SK-N-SH (cell line): ENCODE measurements around the gene SREBF2. TPM values are rescaled to one million over a fixed set of nuclear protein-coding genes. Genes with fewer than 3 reads are reported as not detected.

Source experiments
- CTCF ChIA-PET: fragments of 300-600, 350-600 bp; formaldehyde crosslinking; extraction: SDS; loops from one replicate; lab custom pipeline; 2021; lab: Yijun Ruan, JAX
- POLR2A ChIA-PET: fragments of 350-600 bp; sonication (Branson Sonifier 250); formaldehyde crosslinking; extraction: SDS; loops from one replicate; lab custom pipeline; 2020; ENCODE audit warnings: antibody characterized with exemption, inconsistent platforms; lab: Yijun Ruan, JAX
- DNase-seq: peaks from one replicate; pipeline ENCODE4 v3.0.0; 2012
- H2AFZ ChIP-seq: fragments of 200-600 bp; sonication (generic); 2 replicates; pipeline ENCODE4 v1.8.1; 2016; ENCODE audit warnings: antibody characterized with exemption, mild to moderate bottlenecking, low read depth
- H3F3A ChIP-seq: fragments of 200-600 bp; sonication (generic); replicated peaks from 2 replicates; pipeline ENCODE3; 2016; ENCODE audit warnings: antibody characterized with exemption, mild to moderate bottlenecking; ENCODE audit not compliant: insufficient read depth
- H3K27ac ChIP-seq, 2 experiments: fragments of 200-500 bp in 1 of 2; fragments of 200-600 bp in 1 of 2; sonication (Bioruptor generic) in 1 of 2; sonication (generic), shearing (Covaris generic) in 1 of 2; 2 replicates each; pipeline versions ENCODE4 v1.5.1 to v1.6.1; 2014 to 2016; ENCODE audit warnings: low read depth in 2 of 2, inconsistent platforms in 1 of 2, low read length in 1 of 2, mild to moderate bottlenecking in 1 of 2, mixed read lengths in 1 of 2
- H3K27me3 ChIP-seq: fragments of 200-600 bp; sonication (generic), shearing (Covaris generic); 2 replicates; pipeline ENCODE4 v1.6.1; 2016; ENCODE audit warnings: mixed run types; ENCODE audit not compliant: insufficient read depth
- H3K36me3 ChIP-seq, 2 experiments: fragments of 200-500 bp in 1 of 2; fragments of 200-600 bp in 1 of 2; sonication (Bioruptor generic) in 1 of 2; sonication (generic) in 1 of 2; replicated peaks in 1 of 2; 2 replicates each; pipeline versions ENCODE3 to v1.5.1; 2014 to 2016; ENCODE audit warnings: low read length in 1 of 2, mild to moderate bottlenecking in 1 of 2; ENCODE audit not compliant: insufficient read depth in 2 of 2, control insufficient read depth in 1 of 2
- H3K4me1 ChIP-seq, 2 experiments: fragments of 200-500 bp in 1 of 2; fragments of 200-600 bp in 1 of 2; sonication (Bioruptor generic) in 1 of 2; sonication (generic), shearing (Covaris generic) in 1 of 2; 2 replicates each; pipeline versions ENCODE4 v1.5.1 to v1.6.1; 2014 to 2016; ENCODE audit warnings: low read depth in 1 of 2, low read length in 1 of 2, mixed run types in 1 of 2; ENCODE audit not compliant: insufficient read depth in 2 of 2, control insufficient read depth in 1 of 2
- H3K4me2 ChIP-seq: fragments of 200-600 bp; sonication (generic), shearing (Covaris generic); 2 replicates; pipeline ENCODE4 v1.6.1; 2017; ENCODE audit warnings: mixed run types
- H3K4me3 ChIP-seq, 2 experiments: fragments of 200-500 bp in 1 of 2; fragments of 200-600 bp in 1 of 2; sonication (Bioruptor generic) in 1 of 2; sonication (generic), shearing (Covaris generic) in 1 of 2; 2 replicates each; pipeline versions ENCODE4 v1.5.1 to v1.8.1; 2014 to 2016; ENCODE audit warnings: low read depth in 2 of 2, inconsistent platforms in 1 of 2, low read length in 1 of 2, mild to moderate bottlenecking in 1 of 2, mixed read lengths in 1 of 2, moderate library complexity in 1 of 2
- H3K79me2 ChIP-seq: fragments of 200-600 bp; sonication (generic); 2 replicates; pipeline ENCODE4 v1.8.1; 2017; ENCODE audit warnings: mild to moderate bottlenecking; ENCODE audit not compliant: insufficient read depth
- H3K9ac ChIP-seq: fragments of 200-600 bp; sonication (generic); 2 replicates; pipeline ENCODE4 v1.6.1; 2017; ENCODE audit warnings: mixed run types
- H3K9me2 ChIP-seq: fragments of 200-600 bp; sonication (generic); 2 replicates; pipeline ENCODE4 v1.6.1; 2017; ENCODE audit warnings: mixed run types
- H3K9me3 ChIP-seq: fragments of 200-600 bp; sonication (generic); 2 replicates; pipeline ENCODE4 v1.6.1; 2017; ENCODE audit warnings: mixed run types, mild to moderate bottlenecking, moderate library complexity
- H4K20me1 ChIP-seq: fragments of 200-600 bp; sonication (generic); 2 replicates; pipeline ENCODE4 v1.6.1; 2017; ENCODE audit warnings: mild to moderate bottlenecking, mixed run types; ENCODE audit not compliant: insufficient read depth
- ELF1 ChIP-seq: IDR thresholded peaks from 2 replicates; pipeline ENCODE4 v1.4.0; 2012
- EZH2phosphoT487 ChIP-seq: fragments of 200-600 bp; sonication (generic); IDR thresholded peaks from 2 replicates; pipeline ENCODE4 v1.6.1; 2017; ENCODE audit warnings: low read depth, mixed run types, mild to moderate bottlenecking, antibody characterized with exemption, moderate library complexity, borderline replicate concordance
- FOSL2 ChIP-seq: IDR thresholded peaks from 2 replicates; pipeline ENCODE4 v1.4.0; 2012; ENCODE audit warnings: low read depth, mild to moderate bottlenecking, moderate library complexity, borderline replicate concordance
- FOXJ3 ChIP-seq: sonication (generic); formaldehyde crosslinking; IDR thresholded peaks from 2 replicates; pipeline ENCODE4 v1.5.1; 2020; ENCODE audit warnings: mild to moderate bottlenecking, missing genetic modification reagents
- FOXM1 ChIP-seq: IDR thresholded peaks from 2 replicates; pipeline ENCODE4 v1.4.0; 2012; ENCODE audit warnings: low read depth, mild to moderate bottlenecking
- GABPA ChIP-seq: IDR thresholded peaks from 2 replicates; pipeline ENCODE4 v1.4.0; 2012; ENCODE audit warnings: low read depth, mild to moderate bottlenecking
- GATA2 ChIP-seq: sonication (generic); formaldehyde crosslinking; IDR thresholded peaks from 2 replicates; pipeline ENCODE4 v1.5.0; 2020; ENCODE audit warnings: mild to moderate bottlenecking, missing genetic modification reagents
- IRF3 ChIP-seq: fragments of 150-350 bp; IDR thresholded peaks from 2 replicates; pipeline ENCODE4 v1.6.1; 2016; ENCODE audit warnings: mild to moderate bottlenecking, low read depth, low read length
- MEF2A ChIP-seq: IDR thresholded peaks from 2 replicates; pipeline ENCODE4 v1.4.0; 2012; ENCODE audit warnings: low read depth, borderline replicate concordance
- NFIC ChIP-seq: IDR thresholded peaks from 2 replicates; pipeline ENCODE4 v1.4.0; 2012; ENCODE audit warnings: borderline replicate concordance
- PBX3 ChIP-seq: IDR thresholded peaks from 2 replicates; pipeline ENCODE4; 2012
- POLR2AphosphoS5 ChIP-seq: IDR thresholded peaks from 2 replicates; pipeline ENCODE4 v1.6.1; 2012; ENCODE audit warnings: low read depth, low read length
- REST ChIP-seq: IDR thresholded peaks from 2 replicates; pipeline ENCODE4 v1.6.1; 2012; ENCODE audit warnings: mild to moderate bottlenecking, low read depth, low read length, moderate library complexity
- SMC3 ChIP-seq: IDR thresholded peaks from 2 replicates; pipeline ENCODE4 v1.6.1; 2012; ENCODE audit warnings: low read depth, low read length, improper control_type of control experiment
- TCF12 ChIP-seq: IDR thresholded peaks from 2 replicates; pipeline ENCODE4 v1.4.0; 2012
- ZBTB33 ChIP-seq: IDR thresholded peaks from 2 replicates; pipeline ENCODE4 v1.4.0; 2012; ENCODE audit warnings: low read depth, borderline replicate concordance
- WGBS: methylation state at CpG from one replicate; pipeline ENCODE4 v1.1.6; 2017; ENCODE audit warnings: low lambda C conversion rate; 5-methylcytosine and 5-hydroxymethylcytosine counted together
- polyA plus RNA-seq, 3 experiments: library from polyadenylated mRNA; depleted of rRNA; stranded (reverse); fragments of >200 nt; gene quantifications; 2 replicates each; pipeline ENCODE4 v1.2.3, GENCODE V29; 2012
- TF ChIP-seq, protein P1 (sequence below): fragments of 200-600 bp; sonication (generic); IDR thresholded peaks from 2 replicates; pipeline ENCODE4 v1.6.1; 2017; ENCODE audit warnings: antibody characterized with exemption, mild to moderate bottlenecking, moderate library complexity

The SREBF2 gene
- polyA plus RNA-seq, 1 of the 3 experiments (the other 2 are of a cell fraction), result 7.5 TPM

- no peak overlapping the region for H3K4me2 ChIP-seq
- POLR2A ChIA-PET, result no interaction called here
- no peaks in the 10 kb centered on the region for H4K20me1 ChIP-seq
- H3K36me3 ChIP-seq, result no peaks in the 10 kb centered on the region
- CTCF ChIA-PET, result interaction anchor here (2.1 kb wide), 1 partner anchor 19 kb away, joined by 8 read pairs; no protein-coding TSS in a partner anchor
- no peaks in the 10 kb centered on the region for H3K9me3 ChIP-seq
- H3K4me3 ChIP-seq, result no peak overlapping the region
- TF ChIP-seq, protein P1, sequence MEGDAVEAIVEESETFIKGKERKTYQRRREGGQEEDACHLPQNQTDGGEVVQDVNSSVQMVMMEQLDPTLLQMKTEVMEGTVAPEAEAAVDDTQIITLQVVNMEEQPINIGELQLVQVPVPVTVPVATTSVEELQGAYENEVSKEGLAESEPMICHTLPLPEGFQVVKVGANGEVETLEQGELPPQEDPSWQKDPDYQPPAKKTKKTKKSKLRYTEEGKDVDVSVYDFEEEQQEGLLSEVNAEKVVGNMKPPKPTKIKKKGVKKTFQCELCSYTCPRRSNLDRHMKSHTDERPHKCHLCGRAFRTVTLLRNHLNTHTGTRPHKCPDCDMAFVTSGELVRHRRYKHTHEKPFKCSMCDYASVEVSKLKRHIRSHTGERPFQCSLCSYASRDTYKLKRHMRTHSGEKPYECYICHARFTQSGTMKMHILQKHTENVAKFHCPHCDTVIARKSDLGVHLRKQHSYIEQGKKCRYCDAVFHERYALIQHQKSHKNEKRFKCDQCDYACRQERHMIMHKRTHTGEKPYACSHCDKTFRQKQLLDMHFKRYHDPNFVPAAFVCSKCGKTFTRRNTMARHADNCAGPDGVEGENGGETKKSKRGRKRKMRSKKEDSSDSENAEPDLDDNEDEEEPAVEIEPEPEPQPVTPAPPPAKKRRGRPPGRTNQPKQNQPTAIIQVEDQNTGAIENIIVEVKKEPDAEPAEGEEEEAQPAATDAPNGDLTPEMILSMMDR, result no peak
- TF ChIP-seq EZH2phosphoT487 (no peak), MEF2A (no peak), GATA2 (no peak), SMC3 (no peak), ZBTB33 (no peak), FOSL2 (no peak), POLR2AphosphoS5 (no peak)
- H3K79me2 ChIP-seq, result no peaks in the 10 kb centered on the region
- H3K27me3 ChIP-seq, result no peaks in the 10 kb centered on the region
- peaks cover 0 to 3% of the 10 kb centered on the region in 2 experiments; a peak in 2 of 4 replicates for H3K4me1 ChIP-seq
- H3K9me2 ChIP-seq, result no peaks in the 10 kb centered on the region
- WGBS, result 89% methylated on average over 5 of the region's 5 CpGs
- no peak for DNase-seq
- H3K9ac ChIP-seq, result no peak overlapping the region
- no peak overlapping the region for H2AFZ ChIP-seq
- H3K27ac ChIP-seq, result no peak overlapping the region
- no peaks in the 10 kb centered on the region for H3F3A ChIP-seq
Observed at GRCh38 chr22:41922328-41922727, 89.4 kb downstream of the SREBF2 start.

DNA sequence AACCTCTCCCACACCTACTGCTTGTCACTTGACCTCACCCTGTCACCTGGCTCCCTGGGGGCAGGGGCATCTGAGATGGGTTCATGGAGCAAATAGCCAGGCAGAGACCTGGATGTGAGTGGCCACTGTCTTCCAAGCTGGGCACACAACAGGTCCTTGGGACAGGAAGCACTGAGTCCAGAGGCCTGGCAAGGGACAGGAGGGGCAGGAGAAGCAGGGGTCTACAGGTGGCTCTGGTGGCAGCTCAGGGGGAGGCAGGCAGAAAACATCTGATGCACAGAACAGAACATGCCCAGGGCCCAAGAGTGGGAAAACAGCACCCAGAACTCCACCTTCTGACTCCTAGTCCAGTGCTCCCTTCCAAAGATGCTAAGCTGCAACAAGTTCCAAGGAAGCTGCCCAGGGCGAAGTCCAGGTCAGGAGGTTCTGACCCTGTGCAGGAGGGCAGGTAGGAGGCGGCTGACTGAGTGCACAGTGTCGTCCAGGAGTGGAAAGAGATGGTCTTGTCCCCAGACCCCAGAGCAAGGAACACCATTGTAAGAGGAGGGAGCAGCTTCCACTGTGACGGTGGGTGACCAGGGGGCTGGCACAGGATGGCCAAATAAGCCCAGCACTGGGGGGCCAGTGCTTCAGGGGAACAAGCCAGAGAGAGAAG, 90.2 kb downstream of the SREBF2 start:
- Histone ChIP-seq H4K20me1 (no peaks in the 10 kb centered on the region), H3K4me1 (peaks cover 0 to under 1% of the 10 kb centered on the region in 2 experiments; a peak in 2 of 4 replicates), H3K9me3 (no peaks in the 10 kb centered on the region), H3K9me2 (no peaks in the 10 kb centered on the region), H3K27ac (no peak overlapping the region), H3F3A (no peaks in the 10 kb centered on the region), H3K27me3 (no peaks in the 10 kb centered on the region), H3K4me2 (no peak overlapping the region), H3K79me2 (no peaks in the 10 kb centered on the region), H2AFZ (no peak overlapping the region), H3K36me3 (no peaks in the 10 kb centered on the region), H3K4me3 (no peak overlapping the region), H3K9ac (no peak overlapping the region)
- no CpG with 5 or more reads among the region's 4 CpGs for WGBS
- ChIA-PET CTCF (interaction anchor here (2.1 kb wide), 1 partner anchor 18 kb away, joined by 8 read pairs; no protein-coding TSS in a partner anchor), POLR2A (no interaction called here)
- no peak for DNase-seq
- TF ChIP-seq ELF1 (no peak), IRF3 (no peak), REST (no peak), PBX3 (no peak), TCF12 (no peak), FOXJ3 (CRISPR knock-in tag) (no peak), FOXM1 (no peak), GATA2 (no peak), NFIC (no peak), EZH2phosphoT487 (no peak), SMC3 (no peak), GABPA (no peak)
